HepG2 (cell line): ENCODE results near the gene PYGO2. TPM values are rescaled to one million over a fixed set of nuclear protein-coding genes. Genes with fewer than 3 reads are reported as not detected.
A peak's percentile ranks its signal among the peaks of the same experiment; 100 is the strongest.

Experiments
- AGO2 ChIP-seq: fragments of 200-400 bp; formaldehyde crosslinking; optimal IDR thresholded peaks from 2 replicates; pipeline ENCODE3; 2017; ENCODE audit warnings: mild to moderate bottlenecking, low read depth, low read length, moderate library complexity
- KDM5B ChIP-seq: sonication (generic); formaldehyde crosslinking; IDR thresholded peaks from 2 replicates; pipeline ENCODE4 v1.4.0; 2020; ENCODE audit warnings: missing genetic modification reagents, mild to moderate bottlenecking, borderline replicate concordance
- NKX3-1 ChIP-seq: sonication (generic); formaldehyde crosslinking; IDR thresholded peaks from 2 replicates; pipeline ENCODE4 v1.5.0; 2020; ENCODE audit warnings: missing genetic modification reagents
- POLR2A ChIP-seq, 2 experiments: IDR thresholded peaks; 2 replicates each; pipeline ENCODE4 v1.6.1; 2011; ENCODE audit warnings: low read depth in 2 of 2, low read length in 2 of 2, mild to moderate bottlenecking in 1 of 2, moderate library complexity in 1 of 2; ENCODE audit not compliant: insufficient read depth in 1 of 2
- RFX5 ChIP-seq: IDR thresholded peaks from 2 replicates; pipeline ENCODE4 v1.6.1; 2011; ENCODE audit warnings: low read depth, low read length, improper control_type of control experiment
- ZBTB40 ChIP-seq, 2 experiments: fragments of 450-650 bp in 1 of 2; sonication (generic) in 1 of 2; formaldehyde crosslinking in 1 of 2; IDR thresholded peaks; 2 replicates each; pipeline versions ENCODE4 v1.6.1 to v1.8.0; 2016 to 2022; ENCODE audit warnings: antibody characterized with exemption in 1 of 2, mild to moderate bottlenecking in 1 of 2, missing genetic modification reagents in 1 of 2
- ZNF431 ChIP-seq: sonication (generic); formaldehyde crosslinking; IDR thresholded peaks from 2 replicates; pipeline ENCODE4 v1.9.0; 2022; ENCODE audit warnings: missing genetic modification reagents, low read depth, mild to moderate bottlenecking, borderline replicate concordance
- ZNF510 ChIP-seq: sonication (generic); formaldehyde crosslinking; IDR thresholded peaks from 2 replicates; pipeline ENCODE4 v1.4.0; 2020; ENCODE audit warnings: low read depth, mild to moderate bottlenecking, missing genetic modification reagents
- ZNF746 ChIP-seq: sonication (generic); formaldehyde crosslinking; IDR thresholded peaks from 2 replicates; pipeline ENCODE4 v1.8.0; 2022; ENCODE audit warnings: mild to moderate bottlenecking, missing genetic modification reagents
- ZSCAN21 ChIP-seq: sonication (generic); formaldehyde crosslinking; IDR thresholded peaks from 2 replicates; pipeline ENCODE4 v1.8.0; 2022; ENCODE audit warnings: mild to moderate bottlenecking, missing genetic modification reagents, moderate library complexity, borderline replicate concordance
- polyA plus RNA-seq, 8 experiments: library from polyadenylated mRNA; depleted of rRNA in 3 of 8; stranded (reverse) in 7 of 8; unstranded in 1 of 8; fragments of >200 nt; fragmentation: Illumina TruSeq in 4 of 8; extraction: Trizol in 4 of 8; gene quantifications; 2 replicates each; pipeline versions ENCODE4 v1.2.1 to v1.2.3, GENCODE V29; 2011 to 2016; ENCODE audit warnings: low read depth in 4 of 8, missing spikeins in 1 of 8, mixed read lengths in 1 of 8; ENCODE audit not compliant: insufficient read depth in 1 of 8
- total RNA-seq, 5 experiments: library from RNA; depleted of rRNA; stranded (reverse); fragments of >200 nt; fragmentation: Illumina TruSeq; extraction: Trizol; gene quantifications; 2 replicates each; pipeline ENCODE4 v1.2.3, GENCODE V29; 2016; ENCODE audit warnings: low read depth in 1 of 5
- TF ChIP-seq, protein P1 (sequence below): sonication (generic); formaldehyde crosslinking; IDR thresholded peaks from 2 replicates; pipeline ENCODE4 v1.4.0; 2020; ENCODE audit warnings: missing genetic modification reagents
- TF ChIP-seq, protein P2 (sequence below): IDR thresholded peaks from 2 replicates; pipeline ENCODE4 v1.6.1; 2016; ENCODE audit warnings: low read depth, control low read depth

Gene PYGO2
- total and polyA plus RNA-seq, 2 of the 13 experiments (the other 11 are each of a cell fraction or from before 2014, with no cell fraction given): 20.3 to 21.8 TPM

GRCh38 chr1:154974102-154974807 lies 12.7 kb upstream of the PYGO2 start, which contains the start of gene CKS1B (continued):
- TF ChIP-seq ZBTB40 (IDR thresholded peaks at IDR 0.05): peak; percentile 94
- peak; percentile 99 for TF ChIP-seq ZBTB40 (CRISPR knock-in tag; IDR thresholded peaks at IDR 0.05)
- TF ChIP-seq POLR2A (IDR thresholded peaks at IDR 0.05; ENCODE audit: insufficient read depth in 1 of 2, low read depth in 2 of 2, low read length in 2 of 2): peak in 1 of 2 experiments; percentile 72; a peak in 2 of 4 replicates
- TF ChIP-seq, protein P1, sequence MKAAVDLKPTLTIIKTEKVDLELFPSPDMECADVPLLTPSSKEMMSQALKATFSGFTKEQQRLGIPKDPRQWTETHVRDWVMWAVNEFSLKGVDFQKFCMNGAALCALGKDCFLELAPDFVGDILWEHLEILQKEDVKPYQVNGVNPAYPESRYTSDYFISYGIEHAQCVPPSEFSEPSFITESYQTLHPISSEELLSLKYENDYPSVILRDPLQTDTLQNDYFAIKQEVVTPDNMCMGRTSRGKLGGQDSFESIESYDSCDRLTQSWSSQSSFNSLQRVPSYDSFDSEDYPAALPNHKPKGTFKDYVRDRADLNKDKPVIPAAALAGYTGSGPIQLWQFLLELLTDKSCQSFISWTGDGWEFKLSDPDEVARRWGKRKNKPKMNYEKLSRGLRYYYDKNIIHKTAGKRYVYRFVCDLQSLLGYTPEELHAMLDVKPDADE: no peak
- TF ChIP-seq ZNF746 (CRISPR knock-in tag): 0 out of 2 replicates have a peak, but pooled peaks have one; percentile 44
- peak; percentile 17; the same call in 1 of the 2 replicates for TF ChIP-seq NKX3-1
- 0 out of 2 replicates have a peak, but pooled peaks have one; percentile 25 for TF ChIP-seq ZNF431
- TF ChIP-seq ZNF510: peak; percentile 81; the same call in 1 of the 2 replicates
- TF ChIP-seq, protein P2, sequence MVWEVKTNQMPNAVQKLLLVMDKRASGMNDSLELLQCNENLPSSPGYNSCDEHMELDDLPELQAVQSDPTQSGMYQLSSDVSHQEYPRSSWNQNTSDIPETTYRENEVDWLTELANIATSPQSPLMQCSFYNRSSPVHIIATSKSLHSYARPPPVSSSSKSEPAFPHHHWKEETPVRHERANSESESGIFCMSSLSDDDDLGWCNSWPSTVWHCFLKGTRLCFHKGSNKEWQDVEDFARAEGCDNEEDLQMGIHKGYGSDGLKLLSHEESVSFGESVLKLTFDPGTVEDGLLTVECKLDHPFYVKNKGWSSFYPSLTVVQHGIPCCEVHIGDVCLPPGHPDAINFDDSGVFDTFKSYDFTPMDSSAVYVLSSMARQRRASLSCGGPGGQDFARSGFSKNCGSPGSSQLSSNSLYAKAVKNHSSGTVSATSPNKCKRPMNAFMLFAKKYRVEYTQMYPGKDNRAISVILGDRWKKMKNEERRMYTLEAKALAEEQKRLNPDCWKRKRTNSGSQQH: peak; percentile 88; the same call in 1 of the 2 replicates
- peak; percentile 84; the same call in 1 of the 2 replicates for TF ChIP-seq KDM5B (CRISPR knock-in tag)
- peak; percentile 7 for TF ChIP-seq AGO2
- TF ChIP-seq RFX5: peak; percentile 70
- TF ChIP-seq ZSCAN21 (CRISPR knock-in tag): peak; percentile 74; the same call in 1 of the 2 replicates
